Measurements from ENCODE around the gene CIC. TPM values are rescaled to one million over a fixed set of nuclear protein-coding genes. Genes with fewer than 3 reads are reported as not detected.

Gene CIC
- total RNA-seq, 1 experiment from 2014 or later = 54.0 TPM

GRCh38 chr19:42303101-42303464 is 34.0 kb downstream of the CIC start:
- Histone ChIP-seq H4K8ac (replicated peaks; ENCODE audit: insufficient read length, low read depth, low read length) (no peak overlapping the region), H3K9me3 (ENCODE audit: control insufficient read depth, low read depth, low read length) (no peaks in the 10 kb centered on the region), H4K20me1 (ENCODE audit: control insufficient read depth, insufficient read depth, insufficient read length) (no peaks in the 10 kb centered on the region), H2BK20ac (ENCODE audit: low read depth, low read length, poor library complexity, severe bottlenecking) (peak overlapping the region; percentile 50), H2BK5ac (ENCODE audit: insufficient read length, low read length) (no peak overlapping the region), H3K4me1 (ENCODE audit: insufficient read depth, low read length) (peaks cover 11% of the 10 kb centered on the region; the same call in 1 of the 2 replicates), H3K18ac (ENCODE audit: insufficient read length, low read depth, low read length) (peak overlapping the region; percentile 39), H3K4me2 (ENCODE audit: insufficient read depth, insufficient read length, low read length) (peak overlapping the region; percentile 52), H3K27ac (ENCODE audit: insufficient read length, low read depth, low read length) (no peak overlapping the region), H2AFZ (ENCODE audit: low read length) (no peak overlapping the region), H3T11ph (ENCODE audit: low read length) (no peak overlapping the region), H2AK5ac (ENCODE audit: insufficient read length, low read length) (no peak overlapping the region), H3K56ac (ENCODE audit: insufficient read length, low read depth, low read length) (no peak overlapping the region), H4K91ac (ENCODE audit: insufficient read length, low read depth, low read length) (no peak overlapping the region), H3K4ac (ENCODE audit: low read depth, low read length) (no peak overlapping the region), H4K5ac (ENCODE audit: insufficient read length, low read depth, low read length) (no peak overlapping the region), H3K14ac (ENCODE audit: insufficient read depth, low read length) (peak overlapping the region; percentile 74), H3K79me1 (ENCODE audit: insufficient read depth, low read depth, low read length, poor library complexity, severe bottlenecking) (peaks cover 3% of the 10 kb centered on the region), H2BK15ac (ENCODE audit: low read depth, low read length) (no peak overlapping the region), H3K23me2 (ENCODE audit: insufficient read length, low read depth, low read length, poor library complexity, severe bottlenecking) (peaks cover 4% of the 10 kb centered on the region), H3K27me3 (ENCODE audit: insufficient read depth, low read length) (no peaks in the 10 kb centered on the region), H3K23ac (ENCODE audit: insufficient read length, low read depth, low read length) (no peak overlapping the region), H3K79me2 (ENCODE audit: insufficient read depth, low read length) (no peaks in the 10 kb centered on the region; the same call in 1 of the 2 replicates), H2BK12ac (ENCODE audit: insufficient read length, low read depth, low read length) (no peak overlapping the region), H3K9ac (ENCODE audit: extremely low read depth, insufficient read length, low read length) (no peak overlapping the region), H2BK120ac (ENCODE audit: low read depth, low read length, poor library complexity, severe bottlenecking) (no peak overlapping the region)
- Mint-ChIP-seq H3K27ac (peak overlapping the region; percentile 81 to 87 (median 85); a peak in 3 of 7 replicates), H3K9me3 (no peaks in the 10 kb centered on the region), H3K4me1 (peaks cover 22 to 24% of the 10 kb centered on the region in 2 experiments), H3K36me3 (ENCODE audit: insufficient read depth in 1 of 3, low read depth in 3 of 3) (peaks cover 5 to 13% (median 8%) of the 10 kb centered on the region in 3 experiments; a peak in 6 of 7 replicates), H3K27me3 (ENCODE audit: low read depth) (peaks cover 15% of the 10 kb centered on the region), H3K4me3 (peak overlapping the region; percentile 87 to 93)
- DNase-seq = no peak
- no CpG with 5 or more reads among the region's 11 CpGs for WGBS (ENCODE audit: extremely low coverage, insufficient read length, low lambda C conversion rate)
- TF ChIP-seq CTCF (conservative IDR thresholded peaks at IDR 0.05) = no peak
